ENCODE results near the gene CSKMT. TPM values are rescaled to one million over a fixed set of nuclear protein-coding genes. Genes with fewer than 3 reads are reported as not detected.

The CSKMT gene
- total RNA-seq, 1 donor = 7.8 TPM

- DNase-seq (ENCODE audit: low read depth) = no peak
- TF ChIP-seq, protein P1, sequence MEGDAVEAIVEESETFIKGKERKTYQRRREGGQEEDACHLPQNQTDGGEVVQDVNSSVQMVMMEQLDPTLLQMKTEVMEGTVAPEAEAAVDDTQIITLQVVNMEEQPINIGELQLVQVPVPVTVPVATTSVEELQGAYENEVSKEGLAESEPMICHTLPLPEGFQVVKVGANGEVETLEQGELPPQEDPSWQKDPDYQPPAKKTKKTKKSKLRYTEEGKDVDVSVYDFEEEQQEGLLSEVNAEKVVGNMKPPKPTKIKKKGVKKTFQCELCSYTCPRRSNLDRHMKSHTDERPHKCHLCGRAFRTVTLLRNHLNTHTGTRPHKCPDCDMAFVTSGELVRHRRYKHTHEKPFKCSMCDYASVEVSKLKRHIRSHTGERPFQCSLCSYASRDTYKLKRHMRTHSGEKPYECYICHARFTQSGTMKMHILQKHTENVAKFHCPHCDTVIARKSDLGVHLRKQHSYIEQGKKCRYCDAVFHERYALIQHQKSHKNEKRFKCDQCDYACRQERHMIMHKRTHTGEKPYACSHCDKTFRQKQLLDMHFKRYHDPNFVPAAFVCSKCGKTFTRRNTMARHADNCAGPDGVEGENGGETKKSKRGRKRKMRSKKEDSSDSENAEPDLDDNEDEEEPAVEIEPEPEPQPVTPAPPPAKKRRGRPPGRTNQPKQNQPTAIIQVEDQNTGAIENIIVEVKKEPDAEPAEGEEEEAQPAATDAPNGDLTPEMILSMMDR (IDR thresholded peaks at IDR 0.05; ENCODE audit: insufficient read depth, low read depth, low read length) = no peak
- no peak overlapping the region for H3K4me3 ChIP-seq (ENCODE audit: low read depth, low read length)
Observed at GRCh38 chr11:62627713-62628112, 37.4 kb upstream of the CSKMT start.

DNA sequence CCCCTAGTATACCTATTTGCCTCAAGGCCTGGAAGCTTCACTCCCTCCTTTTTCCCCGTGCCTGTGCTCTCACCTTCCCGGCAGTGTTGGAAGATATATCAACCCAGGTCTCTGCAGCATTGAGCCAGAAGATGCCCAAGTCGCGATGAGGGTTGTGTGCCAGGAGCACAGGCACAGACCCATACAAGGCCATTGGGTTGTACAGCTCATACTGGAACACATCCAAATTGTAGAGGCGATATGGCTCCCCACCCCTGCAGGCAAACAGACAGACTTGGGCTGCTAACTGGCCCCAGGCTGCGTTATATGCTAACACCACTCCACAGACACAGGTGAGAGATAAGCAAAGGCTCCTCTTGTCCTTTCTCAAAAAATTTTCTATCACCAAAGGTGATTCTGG, 32.6 kb upstream of the CSKMT start:
- DNase-seq (ENCODE audit: low read depth) = no peak
- no peak overlapping the region for H3K4me3 ChIP-seq (ENCODE audit: low read depth, low read length)
- TF ChIP-seq, protein P1 (IDR thresholded peaks at IDR 0.05; ENCODE audit: insufficient read depth, low read depth, low read length) = no peak

GRCh38 chr11:62644220-62644619, 20.9 kb upstream of the CSKMT start:
- H3K4me3 ChIP-seq (ENCODE audit: low read depth, low read length) = no peak overlapping the region
- DNase-seq (ENCODE audit: low read depth) = peak; percentile 72
- TF ChIP-seq, protein P1 (IDR thresholded peaks at IDR 0.05; ENCODE audit: insufficient read depth, low read depth, low read length) = no peak

- peak overlapping the region; percentile 96 for H3K4me3 ChIP-seq (ENCODE audit: low read depth, low read length)
- TF ChIP-seq, protein P1 (IDR thresholded peaks at IDR 0.05; ENCODE audit: insufficient read depth, low read depth, low read length) = no peak
- peak; percentile 19 for DNase-seq (ENCODE audit: low read depth)
Observed at GRCh38 chr11:62645671-62645945, 19.5 kb upstream of the CSKMT start.

GRCh38 chr11:62645946-62646824, 18.9 kb upstream of the CSKMT start, which contains the start of gene GANAB:
GANAB (minus strand) TSS chr11:62646613; CDS start chr11:62646599, 14 bp downstream.
- H3K4me3 ChIP-seq (ENCODE audit: low read depth, low read length) = peak within 1 kb of the TSS; percentile 96
- peak; percentile 98 for DNase-seq (ENCODE audit: low read depth)
- TF ChIP-seq, protein P1 (IDR thresholded peaks at IDR 0.05; ENCODE audit: insufficient read depth, low read depth, low read length) = no peak

GRCh38 chr11:62646825-62647608, 18.1 kb upstream of the CSKMT start:
- TF ChIP-seq, protein P1 (IDR thresholded peaks at IDR 0.05; ENCODE audit: insufficient read depth, low read depth, low read length) = no peak
- DNase-seq (ENCODE audit: low read depth) = no peak
- H3K4me3 ChIP-seq (ENCODE audit: low read depth, low read length) = no peak overlapping the region
